IMR-90 (cell line): ENCODE results near the gene TACC2. TPM values are rescaled to one million over a fixed set of nuclear protein-coding genes. Genes with fewer than 3 reads are reported as not detected.

Source experiments
- ATAC-seq: fragments of 200-7000 bp; cut with Tn5 transposase; 2 replicates; pipeline ENCODE4 v1.9.1; 2020; ENCODE audit warnings: low read depth, mild to moderate bottlenecking, moderate library complexity
- BruUV-seq: library from RNA; stranded (reverse); fragments of 400-500 nt; replicated peaks from 2 replicates; lab custom pipeline; 2021; lab: Mats Ljungman, UMichigan
- CTCF ChIA-PET: fragments of 300-600 bp; formaldehyde crosslinking; extraction: SDS; loops from one replicate; lab custom pipeline; 2021; ENCODE audit warnings: antibody characterized with exemption; lab: Yijun Ruan, JAX
- POLR2A ChIA-PET: fragments of 300-600 bp; sonication (Branson Sonifier 250); formaldehyde crosslinking; loops from one replicate; lab custom pipeline; 2022; ENCODE audit warnings: antibody characterized with exemption; ENCODE audit not compliant: unreplicated experiment; lab: Charles Lee
- DNase-seq: peaks from one replicate; pipeline ENCODE4 v3.0.0; 2013
- H2AFZ ChIP-seq: replicated peaks from 2 replicates; pipeline ENCODE3; 2013; ENCODE audit warnings: low read length, mild to moderate bottlenecking; ENCODE audit not compliant: poor library complexity
- H2AK5ac ChIP-seq: 2 replicates; pipeline ENCODE4 v1.6.1; 2013; ENCODE audit warnings: low read depth, low read length, inconsistent platforms
- H2AK9ac ChIP-seq: replicated peaks from 2 replicates; pipeline ENCODE3; 2013; ENCODE audit warnings: mild to moderate bottlenecking, low read depth, low read length, moderate library complexity; ENCODE audit not compliant: poor library complexity
- H2BK120ac ChIP-seq: 2 replicates; pipeline ENCODE4 v1.6.1; 2013; ENCODE audit warnings: low read depth, low read length, inconsistent platforms
- H2BK15ac ChIP-seq: 3 replicates; pipeline ENCODE4 v1.6.1; 2013; ENCODE audit warnings: low read depth, low read length, inconsistent platforms
- H2BK20ac ChIP-seq: 2 replicates; pipeline ENCODE4 v1.6.1; 2013; ENCODE audit warnings: low read depth, mild to moderate bottlenecking, inconsistent platforms, low read length, moderate library complexity
- H2BK5ac ChIP-seq: 2 replicates; pipeline ENCODE4 v1.6.1; 2013; ENCODE audit warnings: mild to moderate bottlenecking, low read depth, low read length, inconsistent platforms; ENCODE audit not compliant: poor library complexity, severe bottlenecking
- H3K14ac ChIP-seq: replicated peaks from 2 replicates; pipeline ENCODE4 v1.6.1; 2013; ENCODE audit warnings: low read depth, low read length, inconsistent platforms
- H3K18ac ChIP-seq: 2 replicates; pipeline ENCODE4 v1.6.1; 2013; ENCODE audit warnings: low read depth, low read length, control low read depth
- H3K23ac ChIP-seq: 2 replicates; pipeline ENCODE4 v1.6.1; 2013; ENCODE audit warnings: low read depth, low read length, inconsistent platforms
- H3K27ac ChIP-seq: 2 replicates; pipeline ENCODE4 v1.5.1; 2013; ENCODE audit warnings: mild to moderate bottlenecking, control low read depth, low read length; ENCODE audit not compliant: insufficient read depth
- H3K27me3 ChIP-seq: 2 replicates; pipeline ENCODE4 v1.6.1; 2013; ENCODE audit warnings: low read length; ENCODE audit not compliant: control insufficient read depth, insufficient read depth
- H3K36me3 ChIP-seq: 2 replicates; pipeline ENCODE4 v1.6.1; 2013; ENCODE audit warnings: low read length, mixed read lengths; ENCODE audit not compliant: control insufficient read depth, insufficient read depth
- H3K4ac ChIP-seq: 2 replicates; pipeline ENCODE4 v1.6.1; 2013; ENCODE audit warnings: low read depth, low read length, inconsistent platforms
- H3K4me1 ChIP-seq: 2 replicates; pipeline ENCODE4 v1.6.1; 2013; ENCODE audit warnings: low read length, mixed read lengths; ENCODE audit not compliant: control insufficient read depth, insufficient read depth
- H3K4me2 ChIP-seq: 2 replicates; pipeline ENCODE4 v1.6.1; 2013; ENCODE audit warnings: low read depth, mild to moderate bottlenecking, control low read depth, low read length, moderate library complexity
- H3K4me3 ChIP-seq: 2 replicates; pipeline ENCODE4 v1.5.1; 2013; ENCODE audit warnings: low read depth, mild to moderate bottlenecking, control low read depth, low read length, moderate library complexity; ENCODE audit not compliant: insufficient read depth
- H3K56ac ChIP-seq: 2 replicates; pipeline ENCODE4 v1.6.1; 2013; ENCODE audit warnings: low read length, inconsistent platforms; ENCODE audit not compliant: insufficient read depth; ENCODE audit errors: extremely low read depth
- H3K79me1 ChIP-seq, 2 experiments: 2 replicates each; pipeline ENCODE4 v1.6.1; 2013; ENCODE audit warnings: low read length in 2 of 2, inconsistent platforms in 1 of 2, low read depth in 1 of 2
- H3K9ac ChIP-seq: 2 replicates; pipeline ENCODE4 v1.6.1; 2013; ENCODE audit warnings: low read depth, low read length, control low read depth
- H3K9me1 ChIP-seq: 2 replicates; pipeline ENCODE4 v1.6.1; 2013; ENCODE audit warnings: low read length, inconsistent platforms; ENCODE audit not compliant: insufficient read depth
- H3K9me3 ChIP-seq: 2 replicates; pipeline ENCODE4 v1.6.1; 2013; ENCODE audit warnings: low read length; ENCODE audit not compliant: control insufficient read depth, insufficient read depth
- H4K20me1 ChIP-seq: 2 replicates; pipeline ENCODE4 v1.6.1; 2013; ENCODE audit warnings: low read length, inconsistent platforms; ENCODE audit not compliant: insufficient read depth
- H4K5ac ChIP-seq: 2 replicates; pipeline ENCODE4 v1.6.1; 2013; ENCODE audit warnings: mild to moderate bottlenecking, low read depth, low read length, control low read depth
- H4K8ac ChIP-seq, 2 experiments: 2 replicates each; pipeline ENCODE4 v1.6.1; 2013; ENCODE audit warnings: low read depth in 2 of 2, low read length in 2 of 2, control low read depth in 1 of 2, inconsistent platforms in 1 of 2
- H4K91ac ChIP-seq: 2 replicates; pipeline ENCODE4 v1.6.1; 2013; ENCODE audit warnings: low read depth, low read length, inconsistent platforms; ENCODE audit not compliant: insufficient read depth
- FOS ChIP-seq: fragments of 150-350 bp; IDR thresholded peaks from 2 replicates; pipeline ENCODE4 v1.6.1; 2016; ENCODE audit warnings: low read depth, low read length
- WGBS, 2 experiments: methylation state at CpG; one replicate each; pipeline versions ENCODE4 v1.1.5 to v1.1.7; 2013; ENCODE audit warnings: missing lambda C conversion rate in 2 of 2; ENCODE audit not compliant: insufficient read length in 1 of 2; ENCODE audit errors: extremely low coverage in 2 of 2; 5-methylcytosine and 5-hydroxymethylcytosine counted together
- dilution Hi-C: fragments of 300-500 bp; cut with HindIII; formaldehyde crosslinking; loops from one replicate; pipeline ENCODE4 v1.14.3; 2018; ENCODE audit warnings: low sequenced_read_pairs; ENCODE audit not compliant: unreplicated experiment
- in situ Hi-C: fragments of 300-500 bp; cut with MboI; formaldehyde crosslinking; loops from 3 replicates; pipeline ENCODE4 v1.14.3; 2019; ENCODE audit warnings: low sequenced_read_pairs, inconsistent platforms, mixed read lengths
- intact Hi-C: fragments of 100-400 bp; cut with micrococcal nuclease; formaldehyde crosslinking; loops from 2 replicates; pipeline ENCODE4 v1.10.0; 2022
- polyA plus RNA-seq, 3 experiments: library from polyadenylated mRNA; depleted of rRNA; stranded (reverse); fragments of >200 nt; gene quantifications; 2 replicates each; pipeline ENCODE4 v1.2.3, GENCODE V29; 2012; ENCODE audit warnings: low replicate concordance in 1 of 3
- total RNA-seq: library from RNA; depleted of rRNA; stranded (reverse); fragments of >200 nt; gene quantifications from 2 replicates; pipeline ENCODE4 v1.2.3, GENCODE V29; 2012

The TACC2 gene
- total and polyA plus RNA-seq, 2 of the 4 experiments (the other 2 are of a cell fraction): 2.9 to 15.4 TPM

- DNase-seq: no peak
- H3K27ac ChIP-seq: no peak overlapping the region
- dilution Hi-C loops: no loop called here
Observed at GRCh38 chr10:122115874-122116273, 126.9 kb downstream of the TACC2 start.

More at GRCh38 chr10:122115874-122116273, 126.9 kb downstream of the TACC2 start:
- Histone ChIP-seq H2BK120ac (no peak overlapping the region), H3K4ac (no peak overlapping the region), H3K79me1 (peaks cover 34 to 66% of the 10 kb centered on the region in 2 experiments), H4K5ac (no peak overlapping the region), H3K56ac (no peak overlapping the region), H3K18ac (no peak overlapping the region), H3K14ac (no peak overlapping the region), H3K23ac (no peak overlapping the region), H4K91ac (no peak overlapping the region), H4K20me1 (peaks cover 26% of the 10 kb centered on the region; the same call in 1 of the 2 replicates), H2AK9ac (no peak overlapping the region), H3K4me1 (peaks cover 10% of the 10 kb centered on the region), H2BK15ac (no peak overlapping the region), H3K4me2 (no peak overlapping the region), H3K4me3 (no peak overlapping the region), H2BK5ac (no peak overlapping the region), H3K27me3 (no peaks in the 10 kb centered on the region), H2AFZ (no peak overlapping the region), H3K36me3 (no peaks in the 10 kb centered on the region), H3K9ac (no peak overlapping the region), H4K8ac (no peak overlapping the region), H3K9me3 (no peaks in the 10 kb centered on the region), H3K9me1 (peaks cover 19% of the 10 kb centered on the region), H2BK20ac (no peak overlapping the region), H2AK5ac (no peak overlapping the region; the same call in 1 of the 2 replicates)
- no peak for ATAC-seq
- intact Hi-C loops: no loop called here
- no TSS peak for BruUV-seq
- in situ Hi-C loops: no loop called here
- no peak for TF ChIP-seq FOS
- ChIA-PET CTCF (no interaction called here), POLR2A (no interaction called here)
- no CpG with 5 or more reads among the region's 4 CpGs for WGBS, 2 experiments
